ENCODE measurements around the gene FBXO17.

- TF ChIP-seq SIN3A (IDR thresholded peaks at IDR 0.05; ENCODE audit: borderline replicate concordance, insufficient read depth, low read length) (no peak), TAF1 (IDR thresholded peaks at IDR 0.05; ENCODE audit: borderline replicate concordance, insufficient read depth, low read length) (no peak)
Measured at GRCh38 chr19:38920602-38921419, 54.7 kb downstream of the FBXO17 start.

Measured in PFSK-1 (cell line).